ENCODE measurements around the gene POMGNT1. TPM values are rescaled to one million over a fixed set of nuclear protein-coding genes. Genes with fewer than 3 reads are reported as not detected.

POMGNT1 gene
- total and polyA plus RNA-seq, 2 of the 13 experiments (the other 11 are each of a cell fraction or from before 2014, with no cell fraction given): 33.9 to 46.8 TPM

DNA sequence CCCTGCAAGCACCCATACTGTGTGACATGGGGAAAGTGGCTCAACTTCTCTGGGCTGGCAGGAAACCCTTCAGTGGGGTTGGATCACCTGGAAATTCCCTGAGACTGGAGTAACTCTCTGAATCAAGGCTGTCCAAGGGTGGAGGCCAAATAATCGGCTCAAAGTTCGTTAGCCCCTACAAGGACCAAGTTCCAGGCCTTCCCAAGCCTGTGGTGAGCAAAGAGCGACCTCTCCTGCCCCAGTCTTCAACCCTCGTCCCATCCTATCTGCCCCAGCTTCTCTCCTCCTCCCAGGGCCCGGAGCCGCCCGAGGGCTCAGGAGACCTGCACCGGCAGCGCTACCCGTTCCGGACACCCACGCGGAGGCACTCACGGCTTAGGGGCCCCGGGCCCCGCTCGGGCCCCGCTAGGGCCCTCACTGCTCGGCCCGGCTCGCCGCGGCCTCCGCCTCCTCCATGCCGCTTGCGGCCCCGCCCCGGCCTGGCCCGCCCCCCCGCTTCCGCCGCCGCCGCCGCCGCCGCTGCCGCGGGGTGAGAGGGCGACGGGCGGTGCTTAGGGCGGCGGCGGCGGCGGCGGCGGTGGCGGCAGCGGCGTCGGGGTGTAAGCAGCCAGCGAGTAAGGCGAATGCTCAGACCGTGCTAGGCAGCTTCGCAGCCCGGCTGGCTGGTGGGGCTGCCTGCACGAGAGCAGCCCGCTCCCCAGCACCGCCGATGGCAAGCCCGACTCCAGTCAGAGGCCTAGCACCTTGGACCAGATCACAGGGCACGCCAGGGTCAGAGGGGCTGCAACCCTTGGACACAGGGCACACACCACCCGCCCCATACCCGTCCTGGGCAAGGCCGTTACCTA, at the start of gene POMGNT1 (continued):
- TF ChIP-seq, protein P1, sequence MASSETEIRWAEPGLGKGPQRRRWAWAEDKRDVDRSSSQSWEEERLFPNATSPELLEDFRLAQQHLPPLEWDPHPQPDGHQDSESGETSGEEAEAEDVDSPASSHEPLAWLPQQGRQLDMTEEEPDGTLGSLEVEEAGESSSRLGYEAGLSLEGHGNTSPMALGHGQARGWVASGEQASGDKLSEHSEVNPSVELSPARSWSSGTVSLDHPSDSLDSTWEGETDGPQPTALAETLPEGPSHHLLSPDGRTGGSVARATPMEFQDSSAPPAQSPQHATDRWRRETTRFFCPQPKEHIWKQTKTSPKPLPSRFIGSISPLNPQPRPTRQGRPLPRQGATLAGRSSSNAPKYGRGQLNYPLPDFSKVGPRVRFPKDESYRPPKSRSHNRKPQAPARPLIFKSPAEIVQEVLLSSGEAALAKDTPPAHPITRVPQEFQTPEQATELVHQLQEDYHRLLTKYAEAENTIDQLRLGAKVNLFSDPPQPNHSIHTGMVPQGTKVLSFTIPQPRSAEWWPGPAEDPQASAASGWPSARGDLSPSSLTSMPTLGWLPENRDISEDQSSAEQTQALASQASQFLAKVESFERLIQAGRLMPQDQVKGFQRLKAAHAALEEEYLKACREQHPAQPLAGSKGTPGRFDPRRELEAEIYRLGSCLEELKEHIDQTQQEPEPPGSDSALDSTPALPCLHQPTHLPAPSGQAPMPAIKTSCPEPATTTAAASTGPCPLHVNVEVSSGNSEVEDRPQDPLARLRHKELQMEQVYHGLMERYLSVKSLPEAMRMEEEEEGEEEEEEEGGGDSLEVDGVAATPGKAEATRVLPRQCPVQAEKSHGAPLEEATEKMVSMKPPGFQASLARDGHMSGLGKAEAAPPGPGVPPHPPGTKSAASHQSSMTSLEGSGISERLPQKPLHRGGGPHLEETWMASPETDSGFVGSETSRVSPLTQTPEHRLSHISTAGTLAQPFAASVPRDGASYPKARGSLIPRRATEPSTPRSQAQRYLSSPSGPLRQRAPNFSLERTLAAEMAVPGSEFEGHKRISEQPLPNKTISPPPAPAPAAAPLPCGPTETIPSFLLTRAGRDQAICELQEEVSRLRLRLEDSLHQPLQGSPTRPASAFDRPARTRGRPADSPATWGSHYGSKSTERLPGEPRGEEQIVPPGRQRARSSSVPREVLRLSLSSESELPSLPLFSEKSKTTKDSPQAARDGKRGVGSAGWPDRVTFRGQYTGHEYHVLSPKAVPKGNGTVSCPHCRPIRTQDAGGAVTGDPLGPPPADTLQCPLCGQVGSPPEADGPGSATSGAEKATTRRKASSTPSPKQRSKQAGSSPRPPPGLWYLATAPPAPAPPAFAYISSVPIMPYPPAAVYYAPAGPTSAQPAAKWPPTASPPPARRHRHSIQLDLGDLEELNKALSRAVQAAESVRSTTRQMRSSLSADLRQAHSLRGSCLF (CRISPR knock-in tag; IDR thresholded peaks at IDR 0.05; ENCODE audit: borderline replicate concordance): peak; percentile 9; the same call in 1 of the 2 replicates
- TF ChIP-seq, protein P2, sequence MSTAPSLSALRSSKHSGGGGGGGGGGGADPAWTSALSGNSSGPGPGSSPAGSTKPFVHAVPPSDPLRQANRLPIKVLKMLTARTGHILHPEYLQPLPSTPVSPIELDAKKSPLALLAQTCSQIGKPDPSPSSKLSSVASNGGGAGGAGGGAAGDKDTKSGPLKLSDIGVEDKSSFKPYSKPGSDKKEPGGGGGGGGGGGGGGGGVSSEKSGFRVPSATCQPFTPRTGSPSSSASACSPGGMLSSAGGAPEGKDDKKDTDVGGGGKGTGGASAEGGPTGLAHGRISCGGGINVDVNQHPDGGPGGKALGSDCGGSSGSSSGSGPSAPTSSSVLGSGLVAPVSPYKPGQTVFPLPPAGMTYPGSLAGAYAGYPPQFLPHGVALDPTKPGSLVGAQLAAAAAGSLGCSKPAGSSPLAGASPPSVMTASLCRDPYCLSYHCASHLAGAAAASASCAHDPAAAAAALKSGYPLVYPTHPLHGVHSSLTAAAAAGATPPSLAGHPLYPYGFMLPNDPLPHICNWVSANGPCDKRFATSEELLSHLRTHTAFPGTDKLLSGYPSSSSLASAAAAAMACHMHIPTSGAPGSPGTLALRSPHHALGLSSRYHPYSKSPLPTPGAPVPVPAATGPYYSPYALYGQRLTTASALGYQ (CRISPR knock-in tag; IDR thresholded peaks at IDR 0.05): no peak
- TF ChIP-seq TAF15 (IDR thresholded peaks at IDR 0.05; ENCODE audit: low read depth, low read length, poor library complexity, severe bottlenecking): no peak
- TF ChIP-seq, protein P3, sequence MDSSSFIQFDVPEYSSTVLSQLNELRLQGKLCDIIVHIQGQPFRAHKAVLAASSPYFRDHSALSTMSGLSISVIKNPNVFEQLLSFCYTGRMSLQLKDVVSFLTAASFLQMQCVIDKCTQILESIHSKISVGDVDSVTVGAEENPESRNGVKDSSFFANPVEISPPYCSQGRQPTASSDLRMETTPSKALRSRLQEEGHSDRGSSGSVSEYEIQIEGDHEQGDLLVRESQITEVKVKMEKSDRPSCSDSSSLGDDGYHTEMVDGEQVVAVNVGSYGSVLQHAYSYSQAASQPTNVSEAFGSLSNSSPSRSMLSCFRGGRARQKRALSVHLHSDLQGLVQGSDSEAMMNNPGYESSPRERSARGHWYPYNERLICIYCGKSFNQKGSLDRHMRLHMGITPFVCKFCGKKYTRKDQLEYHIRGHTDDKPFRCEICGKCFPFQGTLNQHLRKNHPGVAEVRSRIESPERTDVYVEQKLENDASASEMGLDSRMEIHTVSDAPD (CRISPR knock-in tag; IDR thresholded peaks at IDR 0.05): no peak
- no peak for TF ChIP-seq ZNF253 (CRISPR knock-in tag; IDR thresholded peaks at IDR 0.05; ENCODE audit: borderline replicate concordance)
- no peak for TF ChIP-seq ZNF709 (CRISPR knock-in tag; IDR thresholded peaks at IDR 0.05)
- TF ChIP-seq ZNF792 (CRISPR knock-in tag; IDR thresholded peaks at IDR 0.05): no peak
- no peak for TF ChIP-seq RFX5 (IDR thresholded peaks at IDR 0.05; ENCODE audit: low read depth, low read length)
- no peak for TF ChIP-seq ZFP37 (CRISPR knock-in tag; IDR thresholded peaks at IDR 0.05; ENCODE audit: borderline replicate concordance)
- TF ChIP-seq PLRG1 (conservative IDR thresholded peaks at IDR 0.05): no peak
- TF ChIP-seq SMAD1 (CRISPR knock-in tag; IDR thresholded peaks at IDR 0.05; ENCODE audit: borderline replicate concordance, low read depth): no peak
- TF ChIP-seq MAFG (CRISPR knock-in tag; IDR thresholded peaks at IDR 0.05): no peak
- TF ChIP-seq CHCHD3 (CRISPR knock-in tag; IDR thresholded peaks at IDR 0.05): no peak
- TF ChIP-seq, protein P4, sequence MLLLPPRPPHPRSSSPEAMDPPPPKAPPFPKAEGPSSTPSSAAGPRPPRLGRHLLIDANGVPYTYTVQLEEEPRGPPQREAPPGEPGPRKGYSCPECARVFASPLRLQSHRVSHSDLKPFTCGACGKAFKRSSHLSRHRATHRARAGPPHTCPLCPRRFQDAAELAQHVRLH (CRISPR knock-in tag; IDR thresholded peaks at IDR 0.05; ENCODE audit: borderline replicate concordance, low read depth): no peak; the same call in 1 of the 2 replicates
- TF ChIP-seq, protein P5, sequence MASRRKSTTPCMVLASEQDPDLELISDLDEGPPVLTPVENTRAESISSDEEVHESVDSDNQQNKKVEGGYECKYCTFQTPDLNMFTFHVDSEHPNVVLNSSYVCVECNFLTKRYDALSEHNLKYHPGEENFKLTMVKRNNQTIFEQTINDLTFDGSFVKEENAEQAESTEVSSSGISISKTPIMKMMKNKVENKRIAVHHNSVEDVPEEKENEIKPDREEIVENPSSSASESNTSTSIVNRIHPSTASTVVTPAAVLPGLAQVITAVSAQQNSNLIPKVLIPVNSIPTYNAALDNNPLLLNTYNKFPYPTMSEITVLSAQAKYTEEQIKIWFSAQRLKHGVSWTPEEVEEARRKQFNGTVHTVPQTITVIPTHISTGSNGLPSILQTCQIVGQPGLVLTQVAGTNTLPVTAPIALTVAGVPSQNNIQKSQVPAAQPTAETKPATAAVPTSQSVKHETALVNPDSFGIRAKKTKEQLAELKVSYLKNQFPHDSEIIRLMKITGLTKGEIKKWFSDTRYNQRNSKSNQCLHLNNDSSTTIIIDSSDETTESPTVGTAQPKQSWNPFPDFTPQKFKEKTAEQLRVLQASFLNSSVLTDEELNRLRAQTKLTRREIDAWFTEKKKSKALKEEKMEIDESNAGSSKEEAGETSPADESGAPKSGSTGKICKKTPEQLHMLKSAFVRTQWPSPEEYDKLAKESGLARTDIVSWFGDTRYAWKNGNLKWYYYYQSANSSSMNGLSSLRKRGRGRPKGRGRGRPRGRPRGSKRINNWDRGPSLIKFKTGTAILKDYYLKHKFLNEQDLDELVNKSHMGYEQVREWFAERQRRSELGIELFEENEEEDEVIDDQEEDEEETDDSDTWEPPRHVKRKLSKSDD (CRISPR knock-in tag; IDR thresholded peaks at IDR 0.05; ENCODE audit: low read depth): no peak
- TF ChIP-seq MTF1 (CRISPR knock-in tag; IDR thresholded peaks at IDR 0.05): no peak
- TF ChIP-seq NR3C1 (CRISPR knock-in tag; IDR thresholded peaks at IDR 0.05): no peak
- peak; percentile 52 for TF ChIP-seq SALL1 (CRISPR knock-in tag; IDR thresholded peaks at IDR 0.05)

Data from HepG2 (cell line).